Activated T-cell treated with anti-CD3 and anti-CD28 coated beads for 4 hours (primary cell): ENCODE results near the gene NELL1.
"Not testable (repeated sequence)": the region's sequence is repeated elsewhere in the genome, so short reads cannot be mapped to it uniquely, and the experiment has no call there.

Experiments used
- DNase-seq: peaks from one replicate; pipeline ENCODE4 v3.0.0-alpha.2; 2020

NELL1 gene

GRCh38 chr11:20771681-20772080 is 102.3 kb downstream of the NELL1 start:
- no peak for DNase-seq

DNA sequence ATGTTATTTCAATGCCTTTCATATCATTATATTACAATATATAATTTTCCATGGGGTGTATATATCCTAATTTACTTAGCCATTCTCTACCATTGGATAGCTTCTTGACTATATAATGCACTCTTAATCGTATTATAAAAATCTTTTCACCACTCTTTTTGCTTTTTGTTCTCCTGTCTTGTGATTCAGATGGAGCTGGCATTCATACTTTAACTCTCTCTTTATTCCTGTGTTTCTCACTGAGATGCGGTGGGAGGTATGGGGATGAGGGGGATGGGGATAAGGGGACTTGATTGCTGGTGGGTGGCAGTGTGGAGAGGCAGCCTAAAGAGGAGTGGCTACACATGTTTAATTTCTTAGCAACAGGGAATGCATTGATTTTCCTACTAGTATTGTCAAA is 105.9 kb downstream of the NELL1 start:
- no peak for DNase-seq

- no peak for DNase-seq
Observed at GRCh38 chr11:20782775-20783174, 113.4 kb downstream of the NELL1 start.

DNA sequence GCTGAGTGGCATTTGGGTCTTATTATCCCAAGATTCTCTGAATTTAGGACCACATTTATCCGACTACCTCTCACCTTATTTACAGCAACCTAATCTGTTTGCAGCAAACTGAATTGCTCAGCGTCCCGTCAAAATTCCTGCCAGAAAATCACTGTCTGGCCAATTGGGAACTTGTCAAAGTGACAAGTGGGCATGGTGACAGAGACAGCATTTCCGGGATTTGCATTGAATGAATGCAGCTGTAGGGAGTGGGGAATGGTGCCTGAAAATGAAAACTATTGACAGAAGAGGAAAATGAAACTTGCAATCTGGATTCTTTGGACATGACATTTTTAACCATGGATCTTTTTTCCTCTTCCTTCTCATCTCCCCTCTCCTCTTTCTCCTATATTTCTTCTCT is 113.8 kb downstream of the NELL1 start:
- no peak for DNase-seq

- DNase-seq: no peak
Observed at GRCh38 chr11:20790622-20791021, 121.2 kb downstream of the NELL1 start.

DNA sequence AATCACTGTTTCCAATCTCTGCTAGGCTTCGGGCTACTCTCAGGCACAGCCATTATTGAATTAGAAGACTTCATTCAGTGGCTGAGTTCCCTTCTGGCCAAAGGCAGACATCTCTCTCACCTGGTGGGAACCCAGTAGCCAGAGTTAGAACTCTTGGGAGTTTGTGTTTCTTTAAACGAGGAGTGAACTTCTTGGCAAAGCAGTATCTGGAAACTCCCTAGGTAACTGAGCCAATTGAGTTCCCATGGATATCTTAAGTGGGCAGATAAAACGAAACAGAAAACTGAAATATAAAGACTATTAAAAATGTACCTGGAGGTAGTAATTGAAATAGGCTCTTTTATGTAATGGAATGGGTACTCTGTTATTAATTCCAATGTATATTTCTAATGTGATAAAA is 125.6 kb downstream of the NELL1 start:
- DNase-seq: no peak

DNA sequence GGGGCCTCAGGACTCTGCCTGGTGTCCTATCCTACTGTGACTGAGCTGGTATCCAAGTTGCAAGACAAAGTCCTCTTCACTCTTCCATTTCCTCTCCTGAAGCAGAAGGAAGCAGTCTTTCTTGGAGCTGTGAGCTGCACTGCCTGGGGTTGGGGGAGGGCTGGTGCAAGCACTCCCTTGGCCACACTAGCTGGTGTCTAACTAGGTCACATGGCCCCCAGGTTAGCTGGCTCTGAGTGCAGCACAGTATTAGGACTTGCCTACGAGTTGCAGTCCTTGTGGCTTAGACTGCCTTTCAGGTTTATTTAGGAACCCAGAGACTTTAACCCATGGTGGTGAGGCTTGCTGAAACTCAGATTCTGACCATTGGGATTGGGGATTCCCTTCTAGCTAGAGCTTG is 138.9 kb downstream of the NELL1 start:
- DNase-seq: no peak

DNA sequence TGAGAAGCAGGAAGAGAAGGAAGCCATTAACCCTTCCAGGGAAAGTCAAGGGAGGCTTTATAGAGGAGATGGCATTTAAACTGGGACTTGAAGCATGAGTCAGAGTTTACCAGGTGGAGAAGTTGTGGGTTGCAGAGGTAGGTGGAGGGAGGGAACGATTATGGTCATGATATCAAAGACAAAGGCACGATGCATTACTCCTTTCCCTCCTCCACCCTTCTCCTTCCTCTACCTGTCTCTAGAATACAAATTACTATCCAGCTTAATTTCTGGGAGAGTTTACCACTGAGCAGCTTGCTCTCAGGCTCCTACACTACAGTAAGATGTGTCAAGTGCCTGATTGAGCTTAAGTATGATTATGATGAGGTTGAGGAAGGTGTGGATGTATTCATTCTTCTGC is 151.7 kb downstream of the NELL1 start:
- DNase-seq: no peak

DNA sequence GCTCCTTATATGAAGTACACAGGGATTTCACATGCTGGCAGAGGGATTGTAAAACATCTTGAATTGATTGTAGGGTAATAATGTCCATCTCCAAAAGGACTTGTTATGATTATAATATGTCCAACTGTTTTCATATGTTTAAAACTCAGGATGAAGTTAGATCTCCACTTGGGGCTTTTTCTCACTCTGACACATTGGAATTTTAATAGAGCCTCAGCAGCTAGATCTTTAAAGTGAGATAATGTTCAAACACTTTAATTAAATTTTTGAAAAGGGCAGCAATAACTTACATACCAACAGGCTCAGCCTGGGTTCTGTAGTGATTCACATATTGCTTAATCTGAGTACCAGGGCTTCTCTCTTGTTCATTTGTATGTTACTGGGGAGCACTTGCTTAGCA is 152.1 kb downstream of the NELL1 start:
- no peak for DNase-seq

DNA sequence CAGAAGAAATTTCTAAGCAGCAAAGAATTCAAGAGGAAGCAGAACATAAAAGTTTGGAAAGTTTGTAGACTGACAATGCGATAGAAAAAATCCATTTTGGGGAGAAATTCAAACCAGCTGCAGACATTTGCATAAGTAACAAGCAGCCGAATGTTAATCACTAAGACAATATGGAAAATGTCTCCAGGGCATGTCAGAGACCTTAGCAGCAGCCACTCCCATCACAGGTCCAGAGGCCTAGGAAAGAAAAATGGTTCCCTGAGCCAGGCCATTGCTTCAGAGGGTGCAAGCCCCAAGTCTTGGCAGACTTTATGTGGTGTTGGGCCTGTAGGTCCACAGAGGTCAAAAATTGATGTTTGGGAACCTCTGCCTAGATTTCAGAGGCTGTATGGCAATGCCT is 155.4 kb downstream of the NELL1 start:
- no peak for DNase-seq

GRCh38 chr11:20835561-20835960 is 166.2 kb downstream of the NELL1 start:
- no peak for DNase-seq

GRCh38 chr11:20839231-20839630 is 169.8 kb downstream of the NELL1 start:
- DNase-seq: no peak

GRCh38 chr11:20840341-20840740 is 171.0 kb downstream of the NELL1 start:
- DNase-seq: no peak

GRCh38 chr11:20844216-20844615 is 174.8 kb downstream of the NELL1 start:
- no peak for DNase-seq

DNA sequence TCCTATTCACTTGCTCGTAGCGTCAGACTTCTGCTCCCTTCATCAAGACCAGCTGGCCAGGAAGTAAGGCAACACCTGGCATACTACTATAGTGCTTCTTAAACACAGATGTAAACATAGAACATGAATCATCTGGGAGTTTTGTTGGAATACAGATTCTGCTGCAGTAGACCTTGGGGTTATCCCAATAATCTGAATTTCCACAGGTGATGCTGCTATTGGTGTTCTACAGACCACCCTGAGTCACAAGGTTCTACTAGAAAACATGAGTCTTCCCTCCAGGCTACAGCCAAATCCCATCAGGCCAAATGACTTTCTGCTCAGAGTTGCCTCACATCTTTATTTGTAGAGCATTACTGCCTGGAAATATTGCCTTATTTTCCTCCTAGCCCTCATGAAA is 175.2 kb downstream of the NELL1 start:
- no peak for DNase-seq

- no peak for DNase-seq
Observed at GRCh38 chr11:20854215-20854955, 185.0 kb downstream of the NELL1 start.

GRCh38 chr11:20861322-20861721 is 191.9 kb downstream of the NELL1 start:
- no peak for DNase-seq

DNA sequence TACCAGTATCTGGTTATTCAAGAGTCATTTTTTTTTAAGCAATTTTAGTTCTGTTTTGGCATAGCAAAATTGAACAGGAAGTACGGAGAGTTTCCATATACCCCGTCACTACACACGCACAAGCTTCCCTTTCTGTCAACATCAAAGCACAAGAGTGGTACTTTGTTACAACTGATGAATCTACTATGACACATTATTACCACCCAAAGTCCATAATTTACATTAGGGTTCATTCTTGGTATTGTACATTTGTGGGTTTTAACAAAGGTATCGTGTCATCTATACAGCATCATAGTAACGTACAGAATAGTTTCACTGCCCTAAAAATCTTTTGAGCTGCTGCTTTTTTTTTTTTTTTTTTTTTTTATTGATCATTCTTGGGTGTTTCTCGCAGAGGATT is 192.9 kb downstream of the NELL1 start:
- not testable (repeated sequence) for DNase-seq

- no peak for DNase-seq
Observed at GRCh38 chr11:20864628-20865027, 195.2 kb downstream of the NELL1 start.

GRCh38 chr11:20865161-20865560 is 195.8 kb downstream of the NELL1 start:
- DNase-seq: no peak

- no peak for DNase-seq
Observed at GRCh38 chr11:20869123-20869522, 199.7 kb downstream of the NELL1 start.

DNA sequence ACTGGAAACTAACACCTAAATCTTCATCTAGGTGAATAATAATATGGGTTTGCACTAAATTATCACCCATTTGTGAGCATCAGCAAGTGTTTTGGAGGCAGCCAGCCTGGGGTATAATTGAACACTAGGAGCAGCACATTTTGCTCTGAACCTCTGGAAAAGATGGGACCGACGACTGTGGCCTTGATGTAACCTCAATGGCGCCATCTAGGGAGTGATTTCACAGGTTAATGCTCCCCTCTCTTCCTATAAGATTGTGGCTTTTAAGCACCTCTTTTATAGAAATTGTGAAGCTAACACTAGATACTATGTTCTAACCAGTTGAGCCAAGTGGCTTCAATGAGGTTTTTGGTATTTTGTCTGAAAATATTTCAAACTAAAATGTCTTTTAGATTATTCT is 203.7 kb downstream of the NELL1 start:
- DNase-seq: no peak

- DNase-seq: no peak
Observed at GRCh38 chr11:20874358-20874757, 205.0 kb downstream of the NELL1 start.

GRCh38 chr11:20875889-20876288 is 206.5 kb downstream of the NELL1 start:
- no peak for DNase-seq

DNA sequence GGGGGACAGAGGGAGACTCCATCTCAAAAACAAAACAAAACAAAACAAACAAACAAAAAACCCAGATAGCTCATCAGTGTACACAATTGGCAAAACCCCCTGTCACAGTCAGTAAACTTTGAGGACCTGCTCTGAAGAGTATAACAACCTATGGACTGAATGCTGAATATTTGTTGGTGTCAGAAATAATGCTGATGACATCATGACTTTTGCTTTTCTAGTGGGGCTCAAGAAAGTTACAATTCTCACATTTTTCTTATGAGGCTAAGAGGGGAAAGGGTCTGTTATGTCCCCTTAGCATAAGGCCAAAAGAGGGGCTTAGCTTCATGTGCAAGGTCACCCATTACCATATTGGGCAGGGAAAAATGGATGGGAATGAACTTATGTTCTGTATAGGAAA is 207.4 kb downstream of the NELL1 start:
- no peak for DNase-seq
